ENCODE data around the gene BIRC6.

The BIRC6 gene

DNA sequence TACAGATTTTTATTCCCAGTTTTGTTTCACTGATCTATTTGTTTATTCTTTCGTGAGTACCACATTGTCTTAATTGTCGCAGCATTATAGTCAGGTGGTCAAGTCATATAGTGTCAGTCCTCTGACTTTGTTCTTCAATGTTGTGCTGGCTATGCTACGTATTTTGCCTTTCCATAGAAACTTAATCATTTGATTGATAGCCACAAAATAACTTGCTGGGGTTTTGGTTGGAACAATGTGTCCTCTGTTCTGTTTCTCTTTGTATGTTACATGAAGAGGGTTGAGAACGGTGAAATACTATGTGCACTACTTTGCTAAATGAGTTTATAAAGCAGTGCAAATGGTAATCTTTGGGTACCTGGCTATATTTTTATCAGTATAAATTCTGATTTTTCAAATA, 206.1 kb downstream of the BIRC6 start:
- no peak overlapping the region for H3K9ac ChIP-seq
- no peak overlapping the region for H2AFZ ChIP-seq (ENCODE audit: low read depth)
- H3K27ac ChIP-seq: no peak overlapping the region
- H3K4me1 ChIP-seq (ENCODE audit: low read depth, poor library complexity, severe bottlenecking): peaks cover 4% of the 10 kb centered on the region
- no peaks in the 10 kb centered on the region for H3K36me3 ChIP-seq (ENCODE audit: insufficient read depth)
- no peak overlapping the region for H3K4me2 ChIP-seq
- H3K27me3 ChIP-seq (ENCODE audit: insufficient read depth, low read depth): no peaks in the 10 kb centered on the region
- TF ChIP-seq, protein P1, sequence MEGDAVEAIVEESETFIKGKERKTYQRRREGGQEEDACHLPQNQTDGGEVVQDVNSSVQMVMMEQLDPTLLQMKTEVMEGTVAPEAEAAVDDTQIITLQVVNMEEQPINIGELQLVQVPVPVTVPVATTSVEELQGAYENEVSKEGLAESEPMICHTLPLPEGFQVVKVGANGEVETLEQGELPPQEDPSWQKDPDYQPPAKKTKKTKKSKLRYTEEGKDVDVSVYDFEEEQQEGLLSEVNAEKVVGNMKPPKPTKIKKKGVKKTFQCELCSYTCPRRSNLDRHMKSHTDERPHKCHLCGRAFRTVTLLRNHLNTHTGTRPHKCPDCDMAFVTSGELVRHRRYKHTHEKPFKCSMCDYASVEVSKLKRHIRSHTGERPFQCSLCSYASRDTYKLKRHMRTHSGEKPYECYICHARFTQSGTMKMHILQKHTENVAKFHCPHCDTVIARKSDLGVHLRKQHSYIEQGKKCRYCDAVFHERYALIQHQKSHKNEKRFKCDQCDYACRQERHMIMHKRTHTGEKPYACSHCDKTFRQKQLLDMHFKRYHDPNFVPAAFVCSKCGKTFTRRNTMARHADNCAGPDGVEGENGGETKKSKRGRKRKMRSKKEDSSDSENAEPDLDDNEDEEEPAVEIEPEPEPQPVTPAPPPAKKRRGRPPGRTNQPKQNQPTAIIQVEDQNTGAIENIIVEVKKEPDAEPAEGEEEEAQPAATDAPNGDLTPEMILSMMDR (conservative IDR thresholded peaks at IDR 0.05; ENCODE audit: low read depth, low read length): no peak
- H3K4me3 ChIP-seq (IDR thresholded peaks at IDR 0.05; ENCODE audit: insufficient read depth, low read depth, low read length): no peak overlapping the region
- 0 out of 2 replicates have a peak, but pooled peaks cover under 1% of the 10 kb centered on the region for H4K20me1 ChIP-seq (ENCODE audit: insufficient read depth)
- no peaks in the 10 kb centered on the region for H3K79me2 ChIP-seq (ENCODE audit: insufficient read depth, low read depth)

DNA sequence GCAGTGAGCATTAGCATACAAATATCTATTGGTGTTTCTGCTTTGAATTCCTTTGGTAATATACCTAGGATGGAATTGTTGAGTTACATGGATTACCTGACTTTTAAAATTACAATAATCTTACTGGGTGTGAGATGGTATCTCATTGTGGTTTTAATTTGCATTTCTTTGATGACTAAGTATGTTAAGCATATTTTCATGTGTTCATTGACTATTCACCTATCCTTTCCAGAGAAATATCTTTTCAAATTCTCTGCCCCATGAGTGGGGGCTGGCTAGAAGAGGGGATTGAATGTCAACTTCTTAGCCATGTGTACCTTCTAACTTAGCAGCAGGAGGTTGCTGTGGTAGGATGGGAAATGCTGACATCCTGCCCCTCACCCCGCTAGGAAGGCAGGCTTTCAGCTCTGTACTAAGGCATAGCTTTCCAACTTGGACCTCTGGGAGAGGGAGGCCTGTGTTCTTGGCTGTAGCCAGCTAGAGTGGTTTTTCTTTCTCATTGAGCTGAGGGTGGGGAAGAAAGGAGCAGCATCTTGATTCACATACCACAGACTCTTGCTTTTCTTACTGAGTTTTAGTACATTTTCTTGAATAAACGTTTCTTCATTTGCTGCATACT, 207.7 kb downstream of the BIRC6 start:
- no peak overlapping the region for H3K4me2 ChIP-seq
- H3K9ac ChIP-seq: no peak overlapping the region
- H3K4me3 ChIP-seq (IDR thresholded peaks at IDR 0.05; ENCODE audit: insufficient read depth, low read depth, low read length): no peak overlapping the region
- no peaks in the 10 kb centered on the region for H3K27me3 ChIP-seq (ENCODE audit: insufficient read depth, low read depth)
- H3K4me1 ChIP-seq (ENCODE audit: low read depth, poor library complexity, severe bottlenecking): no peaks in the 10 kb centered on the region
- no peak overlapping the region for H2AFZ ChIP-seq (ENCODE audit: low read depth)
- H4K20me1 ChIP-seq (ENCODE audit: insufficient read depth): no peaks in the 10 kb centered on the region
- no peaks in the 10 kb centered on the region for H3K36me3 ChIP-seq (ENCODE audit: insufficient read depth)
- no peaks in the 10 kb centered on the region for H3K79me2 ChIP-seq (ENCODE audit: insufficient read depth, low read depth)
- no peak overlapping the region for H3K27ac ChIP-seq
- TF ChIP-seq, protein P1 (conservative IDR thresholded peaks at IDR 0.05; ENCODE audit: low read depth, low read length): no peak

DNA sequence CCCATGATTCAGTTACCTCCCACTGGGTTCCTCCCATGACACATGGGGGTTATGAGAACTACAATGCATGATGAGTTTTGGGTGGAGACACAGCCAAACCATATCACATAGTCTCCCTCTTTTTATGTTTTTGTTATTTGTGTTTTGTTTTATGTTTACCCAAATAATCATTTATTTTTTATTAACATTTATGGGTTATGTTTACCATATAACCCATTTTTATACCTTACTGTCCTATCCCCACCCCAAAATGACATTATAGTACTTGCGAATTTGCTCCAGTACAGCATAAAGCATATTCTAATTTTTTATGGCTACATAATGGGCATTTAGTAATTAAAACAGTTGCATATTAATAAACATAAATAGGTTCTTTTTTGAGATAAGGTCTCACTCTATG, 209.1 kb downstream of the BIRC6 start:
- Histone ChIP-seq H3K79me2 (ENCODE audit: insufficient read depth, low read depth) (no peaks in the 10 kb centered on the region), H4K20me1 (ENCODE audit: insufficient read depth) (no peaks in the 10 kb centered on the region), H2AFZ (ENCODE audit: low read depth) (no peak overlapping the region), H3K36me3 (ENCODE audit: insufficient read depth) (no peaks in the 10 kb centered on the region), H3K27ac (no peak overlapping the region), H3K27me3 (ENCODE audit: insufficient read depth, low read depth) (no peaks in the 10 kb centered on the region), H3K4me1 (ENCODE audit: low read depth, poor library complexity, severe bottlenecking) (no peaks in the 10 kb centered on the region), H3K9ac (no peak overlapping the region), H3K4me2 (no peak overlapping the region), H3K4me3 (IDR thresholded peaks at IDR 0.05; ENCODE audit: insufficient read depth, low read depth, low read length) (no peak overlapping the region)
- TF ChIP-seq, protein P1 (conservative IDR thresholded peaks at IDR 0.05; ENCODE audit: low read depth, low read length): no peak

DNA sequence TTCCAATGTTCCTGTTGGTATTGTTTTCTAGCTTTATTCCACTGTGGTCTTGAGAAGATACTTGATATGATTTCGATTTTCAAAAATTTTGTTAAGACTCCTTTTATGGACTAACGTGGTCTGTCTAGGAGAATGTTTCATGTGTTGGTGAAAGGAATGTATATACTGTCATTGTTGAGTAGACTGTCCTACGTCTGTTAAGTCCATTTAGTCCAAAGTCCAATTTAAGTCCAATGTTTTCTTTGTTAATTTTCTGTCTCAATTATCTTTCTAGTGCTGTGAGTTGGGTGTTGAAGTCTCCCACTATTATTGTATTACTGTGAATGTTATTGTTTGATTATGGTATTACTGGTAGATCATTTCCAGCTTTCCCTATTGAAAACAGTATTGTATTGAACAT, 215.2 kb downstream of the BIRC6 start:
- TF ChIP-seq, protein P1 (conservative IDR thresholded peaks at IDR 0.05; ENCODE audit: low read depth, low read length): no peak
- H3K27ac ChIP-seq: no peak overlapping the region
- no peaks in the 10 kb centered on the region for H4K20me1 ChIP-seq (ENCODE audit: insufficient read depth)
- H3K4me2 ChIP-seq: no peak overlapping the region
- no peaks in the 10 kb centered on the region for H3K27me3 ChIP-seq (ENCODE audit: insufficient read depth, low read depth)
- no peaks in the 10 kb centered on the region for H3K79me2 ChIP-seq (ENCODE audit: insufficient read depth, low read depth)
- H2AFZ ChIP-seq (ENCODE audit: low read depth): no peak overlapping the region
- H3K4me1 ChIP-seq (ENCODE audit: low read depth, poor library complexity, severe bottlenecking): no peaks in the 10 kb centered on the region
- no peaks in the 10 kb centered on the region; the same call in 1 of the 2 replicates for H3K36me3 ChIP-seq (ENCODE audit: insufficient read depth)
- H3K4me3 ChIP-seq (IDR thresholded peaks at IDR 0.05; ENCODE audit: insufficient read depth, low read depth, low read length): no peak overlapping the region
- no peak overlapping the region for H3K9ac ChIP-seq

Measured in KMS-11 (cell line).